ENCODE results near the gene C1orf226. TPM values are rescaled to one million over a fixed set of nuclear protein-coding genes. Genes with fewer than 3 reads are reported as not detected.

Gene C1orf226
- total RNA-seq, 8 experiments from 2014 or later, result 0.22 to 9.3 (median 3.9) TPM

- Histone ChIP-seq H3K4me3 (no peak overlapping the region), H3K27ac (no peak overlapping the region), H3K4me1 (replicated peaks in 1 of 2) (peaks cover 29 to 42% of the 10 kb centered on the region in 2 donors)
- 25 to 100% (median 64%) methylated on average over 1 to 11 of the region's 11 CpGs; no CpG with 5 or more reads in 2 of the 10 experiments for WGBS, 10 experiments
- ATAC-seq (replicated peaks in 6 of 8), result peak in 5 of 8 experiments; percentile 25 to 64 (median 50)
- in situ Hi-C loops (cut with MboI; ENCODE audit: low pct_unique_long_range_greater_than_20kb in 2 of 9, low sequenced_read_pairs in 9 of 9, unreplicated experiment in 9 of 9), result loop anchor here in 1 of 9 experiments (25.0 kb wide), 1 partner anchor 602 kb away; no protein-coding TSS in a partner anchor
Measured at GRCh38 chr1:162389021-162389818, 7.7 kb downstream of the C1orf226 start.

- peak in 3 of 8 experiments; percentile 48 to 81 (median 61) for ATAC-seq (replicated peaks in 6 of 8)
- in situ Hi-C loops (cut with MboI; ENCODE audit: low pct_unique_long_range_greater_than_20kb in 2 of 9, low sequenced_read_pairs in 9 of 9, unreplicated experiment in 9 of 9), result loop anchor here in 1 of 9 experiments (10.0 to 25.0 kb wide), 2 partner anchors 335 to 603 kb away; no protein-coding TSS in a partner anchor
- H3K4me1 ChIP-seq (replicated peaks in 1 of 2), result peaks cover 29 to 36% of the 10 kb centered on the region in 2 donors
- WGBS, 10 experiments, result 0 to 100% (median 80%) methylated on average over 1 to 5 of the region's 9 CpGs; no CpG with 5 or more reads in 3 of the 10 experiments
- H3K4me3 ChIP-seq, result no peak overlapping the region
- no peak overlapping the region for H3K27ac ChIP-seq
Measured at GRCh38 chr1:162389971-162390370, 8.4 kb downstream of the C1orf226 start.

GRCh38 chr1:162390396-162391185 is 9.1 kb downstream of the C1orf226 start:
- Histone ChIP-seq H3K4me1 (replicated peaks in 1 of 2) (peaks cover 29 to 36% of the 10 kb centered on the region in 2 donors), H3K4me3 (no peak overlapping the region), H3K27ac (no peak overlapping the region)
- ATAC-seq (replicated peaks in 6 of 8), result peak in 2 of 8 experiments; percentile 4 to 6
- 29 to 90% (median 74%) methylated on average over 2 to 15 of the region's 15 CpGs; no CpG with 5 or more reads in 1 of the 10 experiments for WGBS, 10 experiments
- in situ Hi-C loops (cut with MboI; ENCODE audit: low pct_unique_long_range_greater_than_20kb in 2 of 9, low sequenced_read_pairs in 9 of 9, unreplicated experiment in 9 of 9), result loop anchor here in 1 of 9 experiments (10.0 to 25.0 kb wide), 2 partner anchors 336 to 603 kb away; no protein-coding TSS in a partner anchor

- H3K4me1 ChIP-seq (replicated peaks in 1 of 2), result peaks cover 29 to 36% of the 10 kb centered on the region in 2 donors
- no peak overlapping the region for H3K4me3 ChIP-seq
- H3K27ac ChIP-seq, result no peak overlapping the region
- WGBS, 10 experiments, result 39 to 80% (median 48%) methylated on average over 1 to 4 of the region's 4 CpGs; no CpG with 5 or more reads in 2 of the 10 experiments
- ATAC-seq (replicated peaks in 6 of 8), result peak; percentile 37 to 61 (median 42)
- in situ Hi-C loops (cut with MboI; ENCODE audit: low pct_unique_long_range_greater_than_20kb in 2 of 9, low sequenced_read_pairs in 9 of 9, unreplicated experiment in 9 of 9), result loop anchor here in 1 of 9 experiments (10.0 to 25.0 kb wide), 2 partner anchors 337 to 605 kb away; no protein-coding TSS in a partner anchor
Measured at GRCh38 chr1:162391790-162392563, 10.4 kb downstream of the C1orf226 start.

GRCh38 chr1:162396201-162396906 is 14.8 kb downstream of the C1orf226 start:
- no peak for ATAC-seq (replicated peaks in 6 of 8)
- in situ Hi-C loops (cut with MboI; ENCODE audit: low pct_unique_long_range_greater_than_20kb in 2 of 9, low sequenced_read_pairs in 9 of 9, unreplicated experiment in 9 of 9), result loop anchor here in 1 of 9 experiments (10.0 to 25.0 kb wide), 2 partner anchors 342 to 609 kb away; no protein-coding TSS in a partner anchor
- Histone ChIP-seq H3K4me1 (replicated peaks in 1 of 2) (peaks cover 10 to 13% of the 10 kb centered on the region in 2 donors), H3K27ac (no peak overlapping the region), H3K4me3 (no peak overlapping the region)
- 0 to 100% (median 67%) methylated on average over 1 to 3 of the region's 3 CpGs; no CpG with 5 or more reads in 1 of the 10 experiments for WGBS, 10 experiments

GRCh38 chr1:162397039-162397448 is 15.5 kb downstream of the C1orf226 start:
- ATAC-seq (replicated peaks in 6 of 8), result peak in 2 of 8 experiments; percentile 36 to 37
- H3K4me1 ChIP-seq (replicated peaks in 1 of 2), result peaks cover 7 to 9% of the 10 kb centered on the region in 2 donors

GRCh38 chr1:162397943-162398560 is 16.5 kb downstream of the C1orf226 start:
- H3K27ac ChIP-seq, result no peak overlapping the region
- no peak overlapping the region for H3K4me3 ChIP-seq
- WGBS, 10 experiments, result 20 to 86% (median 68%) methylated on average over 1 to 3 of the region's 3 CpGs; no CpG with 5 or more reads in 2 of the 10 experiments
- ATAC-seq (replicated peaks in 6 of 8), result peak in 1 of 8 experiments; percentile 9
- in situ Hi-C loops (cut with MboI; ENCODE audit: low pct_unique_long_range_greater_than_20kb in 2 of 9, low sequenced_read_pairs in 9 of 9, unreplicated experiment in 9 of 9), result loop anchor here in 1 of 9 experiments (10.0 to 25.0 kb wide), 2 partner anchors 343 to 611 kb away; no protein-coding TSS in a partner anchor
- H3K4me1 ChIP-seq (replicated peaks in 1 of 2), result peaks cover 7 to 9% of the 10 kb centered on the region in 2 donors

More at GRCh38 chr1:162397039-162397448, 15.5 kb downstream of the C1orf226 start:
- Histone ChIP-seq H3K27ac (no peak overlapping the region), H3K4me3 (no peak overlapping the region)
- WGBS, 10 experiments, result 33 to 100% (median 100%) methylated on average over 1 to 3 of the region's 3 CpGs; no CpG with 5 or more reads in 4 of the 10 experiments
- in situ Hi-C loops (cut with MboI; ENCODE audit: low pct_unique_long_range_greater_than_20kb in 2 of 9, low sequenced_read_pairs in 9 of 9, unreplicated experiment in 9 of 9), result loop anchor here in 1 of 9 experiments (10.0 to 25.0 kb wide), 2 partner anchors 342 to 610 kb away; no protein-coding TSS in a partner anchor

- in situ Hi-C loops (cut with MboI; ENCODE audit: low pct_unique_long_range_greater_than_20kb in 2 of 9, low sequenced_read_pairs in 9 of 9, unreplicated experiment in 9 of 9), result loop anchor here in 1 of 9 experiments (10.0 to 25.0 kb wide), 2 partner anchors 344 to 612 kb away; no protein-coding TSS in a partner anchor
- Histone ChIP-seq H3K27ac (no peak overlapping the region), H3K4me1 (replicated peaks in 1 of 2) (peaks cover 7 to 9% of the 10 kb centered on the region in 2 donors), H3K4me3 (no peak overlapping the region)
- WGBS, 10 experiments, result 0 to 89% (median 80%) methylated on average over 1 to 8 of the region's 8 CpGs; no CpG with 5 or more reads in 3 of the 10 experiments
- ATAC-seq (replicated peaks in 6 of 8), result no peak
Measured at GRCh38 chr1:162398999-162399580, 17.6 kb downstream of the C1orf226 start.

GRCh38 chr1:162400790-162401355 is 19.3 kb downstream of the C1orf226 start:
- in situ Hi-C loops (cut with MboI; ENCODE audit: low pct_unique_long_range_greater_than_20kb in 2 of 9, low sequenced_read_pairs in 9 of 9, unreplicated experiment in 9 of 9), result no loop called here
- Histone ChIP-seq H3K4me3 (no peak overlapping the region), H3K27ac (no peak overlapping the region), H3K4me1 (replicated peaks in 1 of 2) (peaks cover 7 to 9% of the 10 kb centered on the region in 2 donors)
- WGBS, 10 experiments, result 0 to 83% (median 74%) methylated on average over 1 to 10 of the region's 10 CpGs; no CpG with 5 or more reads in 1 of the 10 experiments
- no peak for ATAC-seq (replicated peaks in 6 of 8)

- ATAC-seq (replicated peaks in 6 of 8), result peak in 4 of 8 experiments; percentile 38 to 99 (median 84)
- in situ Hi-C loops (cut with MboI; ENCODE audit: low pct_unique_long_range_greater_than_20kb in 2 of 9, low sequenced_read_pairs in 9 of 9, unreplicated experiment in 9 of 9), result no loop called here
- Histone ChIP-seq H3K27ac (no peak overlapping the region), H3K4me1 (replicated peaks in 1 of 2) (no peaks in the 10 kb centered on the region), H3K4me3 (no peak overlapping the region)
- 0 to 96% (median 53%) methylated on average over 1 to 5 of the region's 5 CpGs for WGBS, 10 experiments
Measured at GRCh38 chr1:162404550-162405160, 23.1 kb downstream of the C1orf226 start.
